IgD-negative memory B cell (primary cell): ENCODE measurements around the gene IGF2R. TPM values are rescaled to one million over a fixed set of nuclear protein-coding genes. Genes with fewer than 3 reads are reported as not detected.

Experiments
- H3K27ac Mint-ChIP-seq, 3 donors: one replicate each; pipeline ENCODE4 v1.8.0; 2020 to 2022; ENCODE audit warnings: mild to moderate bottlenecking in 3 of 3, mixed read lengths in 3 of 3, moderate library complexity in 1 of 3
- H3K27me3 Mint-ChIP-seq: one replicate; pipeline ENCODE4 v1.8.0; 2021; ENCODE audit warnings: mixed read lengths
- H3K36me3 Mint-ChIP-seq: one replicate; pipeline ENCODE4 v1.8.0; 2020; ENCODE audit warnings: mild to moderate bottlenecking, mixed read lengths
- H3K4me1 Mint-ChIP-seq, 3 donors: one replicate each; pipeline ENCODE4 v1.8.0; 2020 to 2022; ENCODE audit warnings: mixed read lengths in 3 of 3, mild to moderate bottlenecking in 1 of 3
- H3K4me3 Mint-ChIP-seq, 4 donors: one replicate each; pipeline ENCODE4 v1.8.0; 2020 to 2022; ENCODE audit warnings: mild to moderate bottlenecking in 4 of 4, mixed read lengths in 4 of 4, moderate library complexity in 3 of 4
- H3K9me3 Mint-ChIP-seq, 3 donors: one replicate each; pipeline ENCODE4 v1.8.0; 2020 to 2021; ENCODE audit warnings: mixed read lengths in 3 of 3, mild to moderate bottlenecking in 1 of 3
- polyA plus RNA-seq: library from polyadenylated mRNA; unstranded; fragments of 300-500 nt; fragmentation: Illumina TruSeq; gene quantifications from one replicate; pipeline ENCODE4 v1.2.3, GENCODE V29; 2021

IGF2R gene
- polyA plus RNA-seq, 1 donor from 2014 or later: 4.7 TPM

GRCh38 chr6:160058603-160059215 lies 89.8 kb downstream of the IGF2R start:
- no peak overlapping the region for H3K27ac Mint-ChIP-seq
- H3K9me3 Mint-ChIP-seq: no peaks in the 10 kb centered on the region
- no peaks in the 10 kb centered on the region for H3K27me3 Mint-ChIP-seq
- H3K4me1 Mint-ChIP-seq: peaks cover 0 to 2% (median 0%) of the 10 kb centered on the region in 3 donors
- H3K36me3 Mint-ChIP-seq: peaks cover 20% of the 10 kb centered on the region
- no peak overlapping the region for H3K4me3 Mint-ChIP-seq

DNA sequence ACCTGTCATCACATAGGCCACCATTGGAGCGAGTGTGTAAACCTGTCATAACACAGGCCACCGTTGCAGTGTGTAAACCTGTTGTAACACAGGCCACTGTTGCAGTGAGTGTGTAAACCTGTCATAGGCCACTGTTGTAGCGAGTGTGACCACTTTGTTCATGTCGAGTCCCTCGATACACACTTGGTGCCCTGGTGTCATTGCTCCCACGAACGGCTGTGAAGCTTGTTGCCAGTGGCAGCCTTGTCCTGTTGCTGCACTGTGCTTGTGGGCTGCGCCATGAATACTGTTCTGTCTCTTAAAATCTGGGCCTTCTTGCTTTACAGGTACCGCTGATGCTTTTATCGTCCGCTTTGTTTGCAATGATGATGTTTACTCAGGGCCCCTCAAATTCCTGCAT lies 91.3 kb downstream of the IGF2R start:
- Mint-ChIP-seq H3K36me3 (peaks cover 24% of the 10 kb centered on the region), H3K4me3 (no peak overlapping the region), H3K27me3 (no peaks in the 10 kb centered on the region), H3K4me1 (peaks cover 0 to 2% (median 0%) of the 10 kb centered on the region in 3 donors), H3K27ac (no peak overlapping the region), H3K9me3 (no peaks in the 10 kb centered on the region)

- H3K9me3 Mint-ChIP-seq: no peaks in the 10 kb centered on the region
- no peak overlapping the region for H3K4me3 Mint-ChIP-seq
- H3K27me3 Mint-ChIP-seq: no peaks in the 10 kb centered on the region
- no peak overlapping the region for H3K27ac Mint-ChIP-seq
- peaks cover 0 to 2% (median 0%) of the 10 kb centered on the region in 3 donors for H3K4me1 Mint-ChIP-seq
- peaks cover 24% of the 10 kb centered on the region for H3K36me3 Mint-ChIP-seq
Observed at GRCh38 chr6:160060920-160061447, 92.1 kb downstream of the IGF2R start.

GRCh38 chr6:160063771-160064413 lies 95.0 kb downstream of the IGF2R start:
- Mint-ChIP-seq H3K4me1 (peaks cover 6 to 21% (median 18%) of the 10 kb centered on the region in 3 donors), H3K27ac (no peak overlapping the region), H3K27me3 (no peaks in the 10 kb centered on the region), H3K4me3 (no peak overlapping the region), H3K36me3 (peaks cover 33% of the 10 kb centered on the region), H3K9me3 (no peaks in the 10 kb centered on the region)

DNA sequence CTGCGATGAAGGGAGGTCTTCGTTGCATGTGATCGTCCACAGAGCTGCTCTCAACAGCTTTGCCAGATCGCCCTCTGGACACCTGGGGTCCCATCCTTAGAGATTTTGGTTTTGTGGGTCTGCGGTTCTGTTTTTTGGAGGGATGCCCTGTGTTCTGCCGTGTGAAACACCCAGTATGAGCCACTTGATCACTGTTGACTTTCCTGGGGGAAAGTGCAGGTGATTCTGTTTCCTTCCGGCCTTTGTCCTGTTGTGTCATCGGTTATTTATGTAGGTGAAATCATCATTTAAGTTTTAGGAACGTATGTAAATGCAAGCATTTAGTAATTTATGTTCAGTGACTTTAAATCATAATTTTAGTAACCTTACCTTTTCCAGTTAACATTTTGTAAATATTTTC lies 96.3 kb downstream of the IGF2R start:
- H3K4me3 Mint-ChIP-seq: no peak overlapping the region
- no peak overlapping the region for H3K27ac Mint-ChIP-seq

GRCh38 chr6:160067564-160067963 lies 98.7 kb downstream of the IGF2R start:
- Mint-ChIP-seq H3K9me3 (no peaks in the 10 kb centered on the region), H3K36me3 (peaks cover 28% of the 10 kb centered on the region), H3K27me3 (no peaks in the 10 kb centered on the region), H3K4me1 (peaks cover 21 to 45% (median 38%) of the 10 kb centered on the region in 3 donors), H3K27ac (no peak overlapping the region), H3K4me3 (no peak overlapping the region)

More for the DNA sequence above, 96.3 kb downstream of the IGF2R start:
- H3K36me3 Mint-ChIP-seq: peaks cover 31% of the 10 kb centered on the region
- no peaks in the 10 kb centered on the region for H3K9me3 Mint-ChIP-seq
- H3K27me3 Mint-ChIP-seq: no peaks in the 10 kb centered on the region
- H3K4me1 Mint-ChIP-seq: peaks cover 16 to 32% (median 30%) of the 10 kb centered on the region in 3 donors

DNA sequence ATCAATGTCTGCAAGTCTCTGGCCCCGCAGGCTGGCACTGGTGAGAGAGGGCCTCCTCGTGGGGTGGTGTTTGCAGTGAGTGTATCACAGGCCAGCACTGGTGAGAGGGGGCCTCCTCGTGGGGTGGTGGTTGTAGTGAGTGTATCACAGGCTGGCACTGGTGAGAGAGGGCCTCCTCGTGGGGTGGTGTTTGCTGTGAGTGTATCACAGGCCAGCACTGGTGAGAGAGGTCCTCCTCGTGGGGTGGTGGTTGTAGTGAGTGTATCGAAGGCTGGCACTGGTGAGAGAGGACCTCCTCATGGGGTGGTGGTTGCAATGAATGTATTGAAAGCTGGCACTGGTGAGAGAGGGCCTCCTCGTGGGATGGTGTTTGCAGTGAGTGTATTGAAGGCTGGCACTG lies 99.5 kb downstream of the IGF2R start:
- no peaks in the 10 kb centered on the region for H3K27me3 Mint-ChIP-seq
- peaks cover 31% of the 10 kb centered on the region for H3K36me3 Mint-ChIP-seq
- peak overlapping the region in 1 of 3 donors; percentile 95 for H3K27ac Mint-ChIP-seq
- peaks cover 21 to 45% (median 40%) of the 10 kb centered on the region in 3 donors for H3K4me1 Mint-ChIP-seq
- no peaks in the 10 kb centered on the region for H3K9me3 Mint-ChIP-seq
- peak overlapping the region in 3 of 4 donors; percentile 24 to 87 (median 80) for H3K4me3 Mint-ChIP-seq

- Mint-ChIP-seq H3K4me3 (peak overlapping the region; percentile 24 to 87 (median 63)), H3K27me3 (no peaks in the 10 kb centered on the region), H3K27ac (peak overlapping the region; percentile 20 to 95 (median 46)), H3K9me3 (no peaks in the 10 kb centered on the region), H3K4me1 (peaks cover 21 to 45% (median 40%) of the 10 kb centered on the region in 3 donors), H3K36me3 (peaks cover 36% of the 10 kb centered on the region)
Observed at GRCh38 chr6:160069050-160069454, 100.2 kb downstream of the IGF2R start.

- no peaks in the 10 kb centered on the region for H3K27me3 Mint-ChIP-seq
- no peaks in the 10 kb centered on the region for H3K9me3 Mint-ChIP-seq
- peaks cover 34% of the 10 kb centered on the region for H3K36me3 Mint-ChIP-seq
- peak overlapping the region in 2 of 3 donors; percentile 20 to 95 for H3K27ac Mint-ChIP-seq
- H3K4me3 Mint-ChIP-seq: peak overlapping the region; percentile 24 to 87 (median 63)
- peaks cover 21 to 45% (median 40%) of the 10 kb centered on the region in 3 donors for H3K4me1 Mint-ChIP-seq
Observed at GRCh38 chr6:160069459-160069858, 100.6 kb downstream of the IGF2R start.

DNA sequence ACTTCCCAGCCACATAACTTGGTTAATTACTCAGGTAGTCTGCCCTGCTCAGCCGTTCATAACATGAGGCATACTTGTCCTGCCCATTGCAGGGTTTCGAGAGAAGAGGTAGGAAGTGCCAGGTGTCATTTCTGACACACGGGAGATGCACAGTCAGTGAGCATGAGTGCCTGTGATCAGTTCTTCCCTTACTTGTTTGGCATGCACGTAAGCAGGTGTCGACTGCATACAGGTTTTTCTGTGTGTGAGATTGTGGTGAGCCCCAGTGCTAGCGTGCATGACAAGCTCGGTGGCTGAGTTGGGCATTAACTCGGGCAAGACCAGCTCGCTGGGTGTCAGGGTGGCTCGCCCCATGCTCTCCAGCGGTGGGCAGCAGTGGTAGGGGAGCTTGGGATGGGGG lies 101.5 kb downstream of the IGF2R start:
- H3K4me1 Mint-ChIP-seq: peaks cover 21 to 45% (median 42%) of the 10 kb centered on the region in 3 donors
- no peaks in the 10 kb centered on the region for H3K27me3 Mint-ChIP-seq

GRCh38 chr6:160070831-160071230 lies 101.9 kb downstream of the IGF2R start:
- Mint-ChIP-seq H3K9me3 (no peaks in the 10 kb centered on the region), H3K27me3 (no peaks in the 10 kb centered on the region), H3K4me3 (peak overlapping the region in 2 of 4 donors; percentile 80), H3K36me3 (peaks cover 30% of the 10 kb centered on the region), H3K4me1 (peaks cover 21 to 45% (median 44%) of the 10 kb centered on the region in 3 donors), H3K27ac (peak overlapping the region in 1 of 3 donors; percentile 87)

More for the DNA sequence above, 101.5 kb downstream of the IGF2R start:
- H3K9me3 Mint-ChIP-seq: no peaks in the 10 kb centered on the region
- H3K4me3 Mint-ChIP-seq: peak overlapping the region in 2 of 4 donors; percentile 80
- peak overlapping the region in 1 of 3 donors; percentile 87 for H3K27ac Mint-ChIP-seq
- peaks cover 30% of the 10 kb centered on the region for H3K36me3 Mint-ChIP-seq

DNA sequence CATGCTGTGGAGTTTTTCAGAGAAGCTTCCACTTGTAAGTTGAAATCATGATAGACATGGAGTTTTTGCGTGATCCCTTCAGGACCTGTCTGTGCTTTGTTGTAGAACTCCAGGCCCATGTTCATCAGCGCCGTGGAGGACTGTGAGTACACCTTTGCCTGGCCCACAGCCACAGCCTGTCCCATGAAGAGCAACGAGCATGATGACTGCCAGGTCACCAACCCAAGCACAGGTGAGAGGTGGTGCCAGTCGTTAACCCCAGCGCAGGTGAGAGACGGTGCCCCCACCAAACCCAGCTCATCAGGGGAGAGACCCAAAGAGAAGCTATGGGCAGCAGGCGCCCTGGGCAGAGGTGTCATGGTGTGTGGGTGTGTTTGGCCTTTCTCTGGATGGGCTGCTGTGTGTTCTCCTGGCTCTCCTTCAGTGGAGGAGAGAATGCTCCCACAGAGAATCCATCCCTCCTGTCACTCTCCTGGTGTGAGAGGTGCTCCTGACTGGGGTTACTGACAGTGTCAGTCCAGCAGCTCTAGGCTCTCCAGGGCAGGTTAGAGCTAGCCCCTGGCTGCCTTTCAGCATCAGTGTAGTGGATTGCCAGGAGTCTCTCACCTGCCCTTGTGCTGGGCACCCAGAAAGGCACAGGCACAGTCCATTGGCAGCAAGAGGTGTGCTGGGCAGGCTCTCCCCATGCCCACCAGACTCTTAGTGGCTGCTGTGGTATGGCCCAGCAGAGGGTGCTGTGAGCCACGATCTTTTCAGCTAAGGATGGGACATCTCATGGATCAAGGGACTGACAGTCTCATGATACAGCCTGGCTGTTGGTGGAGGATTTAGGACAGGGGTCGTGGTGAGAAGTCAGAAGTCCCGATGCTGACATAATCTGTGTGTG lies 103.2 kb downstream of the IGF2R start:
- Mint-ChIP-seq H3K4me3 (no peak overlapping the region), H3K27me3 (no peaks in the 10 kb centered on the region), H3K9me3 (no peaks in the 10 kb centered on the region), H3K4me1 (peaks cover 24 to 40% (median 39%) of the 10 kb centered on the region in 3 donors), H3K36me3 (peaks cover 28% of the 10 kb centered on the region), H3K27ac (no peak overlapping the region)

- Mint-ChIP-seq H3K27ac (no peak overlapping the region), H3K27me3 (no peaks in the 10 kb centered on the region), H3K4me3 (no peak overlapping the region), H3K9me3 (no peaks in the 10 kb centered on the region), H3K36me3 (peaks cover 28% of the 10 kb centered on the region), H3K4me1 (peaks cover 24 to 33% (median 33%) of the 10 kb centered on the region in 3 donors)
Observed at GRCh38 chr6:160073272-160073671, 104.4 kb downstream of the IGF2R start.

DNA sequence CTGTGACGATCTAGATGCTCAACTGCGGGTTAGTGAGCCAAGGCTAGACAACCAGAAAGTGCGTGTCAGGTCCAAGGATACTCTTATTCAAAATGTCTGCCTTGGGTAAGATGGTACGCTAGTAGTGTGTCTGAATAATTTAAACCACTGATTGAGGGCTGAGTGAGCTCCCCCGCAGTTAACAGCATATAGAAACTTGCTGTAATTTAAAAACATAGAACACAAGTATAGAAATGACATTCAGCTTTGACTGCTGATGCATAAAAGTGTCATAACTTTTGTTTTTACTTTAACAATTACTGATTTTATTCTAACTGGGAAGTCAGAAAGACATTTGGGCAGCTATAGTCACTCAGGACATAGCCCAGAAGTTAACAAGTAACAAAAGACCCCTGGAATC lies 107.1 kb downstream of the IGF2R start:
- no peak overlapping the region for H3K27ac Mint-ChIP-seq
- H3K27me3 Mint-ChIP-seq: no peaks in the 10 kb centered on the region

More for the DNA sequence above, 107.1 kb downstream of the IGF2R start:
- Mint-ChIP-seq H3K36me3 (peaks cover 25% of the 10 kb centered on the region), H3K4me3 (no peak overlapping the region), H3K4me1 (peaks cover 3 to 8% (median 7%) of the 10 kb centered on the region in 3 donors), H3K9me3 (no peaks in the 10 kb centered on the region)
